ENCODE results near the gene CDC42EP2. TPM values are rescaled to one million over a fixed set of nuclear protein-coding genes. Genes with fewer than 3 reads are reported as not detected.

CDC42EP2 gene
- total RNA-seq, 3 donors from 2014 or later = 11.3 to 20.8 (median 13.4) TPM

GRCh38 chr11:65298131-65298535 lies 16.5 kb upstream of the CDC42EP2 start:
- H3K9me3 ChIP-seq = no peaks in the 10 kb centered on the region
- no peak overlapping the region for H3K4me3 ChIP-seq
- H3K27me3 ChIP-seq = no peaks in the 10 kb centered on the region
- H3K27ac ChIP-seq = peak overlapping the region; percentile 36 to 85
- intact Hi-C loops (cut with DNase I; ENCODE audit: low total_unique reads) = no loop called here
- no peak for DNase-seq (ENCODE audit: low spot score in 2 of 2)
- no peaks in the 10 kb centered on the region for H3K4me1 ChIP-seq
- TF ChIP-seq POLR2A (IDR thresholded peaks at IDR 0.05) (no peak), CTCF (IDR thresholded peaks at IDR 0.05) (no peak), POLR2AphosphoS5 (IDR thresholded peaks at IDR 0.05) (peak in 1 of 3 donors; percentile 20)
- H3K36me3 ChIP-seq = no peaks in the 10 kb centered on the region

- Histone ChIP-seq H3K4me1 (no peaks in the 10 kb centered on the region), H3K27me3 (no peaks in the 10 kb centered on the region), H3K9me3 (no peaks in the 10 kb centered on the region), H3K36me3 (no peaks in the 10 kb centered on the region), H3K27ac (peak overlapping the region; percentile 36 to 85), H3K4me3 (no peak overlapping the region)
- intact Hi-C loops (cut with DNase I; ENCODE audit: low total_unique reads) = no loop called here
- DNase-seq (ENCODE audit: low spot score in 2 of 2) = no peak
- TF ChIP-seq POLR2A (IDR thresholded peaks at IDR 0.05) = no peak
- no peak for TF ChIP-seq POLR2AphosphoS5 (IDR thresholded peaks at IDR 0.05)
- TF ChIP-seq CTCF (IDR thresholded peaks at IDR 0.05) = no peak
These were observed 15.9 kb upstream of the CDC42EP2 start for GRCh38 chr11:65298655-65299179.

- Histone ChIP-seq H3K9me3 (no peaks in the 10 kb centered on the region), H3K27me3 (no peaks in the 10 kb centered on the region), H3K36me3 (no peaks in the 10 kb centered on the region), H3K4me3 (no peak overlapping the region), H3K4me1 (no peaks in the 10 kb centered on the region), H3K27ac (no peak overlapping the region)
- intact Hi-C loops (cut with DNase I; ENCODE audit: low total_unique reads) = no loop called here
- TF ChIP-seq POLR2AphosphoS5 (IDR thresholded peaks at IDR 0.05) (no peak), POLR2A (IDR thresholded peaks at IDR 0.05) (no peak), CTCF (IDR thresholded peaks at IDR 0.05) (no peak)
- no peak for DNase-seq (ENCODE audit: low spot score in 2 of 2)
These were observed 13.9 kb upstream of the CDC42EP2 start for GRCh38 chr11:65300621-65301275.

- H3K27ac ChIP-seq = no peak overlapping the region
- no peaks in the 10 kb centered on the region for H3K27me3 ChIP-seq
- intact Hi-C loops (cut with DNase I; ENCODE audit: low total_unique reads) = no loop called here
- H3K4me3 ChIP-seq = no peak overlapping the region
- no peaks in the 10 kb centered on the region for H3K36me3 ChIP-seq
- H3K4me1 ChIP-seq = no peaks in the 10 kb centered on the region
- TF ChIP-seq POLR2AphosphoS5 (IDR thresholded peaks at IDR 0.05) = no peak
- no peak for TF ChIP-seq POLR2A (IDR thresholded peaks at IDR 0.05)
- no peak for TF ChIP-seq CTCF (IDR thresholded peaks at IDR 0.05)
- DNase-seq (ENCODE audit: low spot score in 2 of 2) = no peak
- no peaks in the 10 kb centered on the region for H3K9me3 ChIP-seq
These were observed 13.0 kb upstream of the CDC42EP2 start for GRCh38 chr11:65301491-65302329.

- intact Hi-C loops (cut with DNase I; ENCODE audit: low total_unique reads) = no loop called here
- H3K9me3 ChIP-seq = no peaks in the 10 kb centered on the region
- no peaks in the 10 kb centered on the region for H3K4me1 ChIP-seq
- TF ChIP-seq CTCF (IDR thresholded peaks at IDR 0.05) (no peak), POLR2AphosphoS5 (IDR thresholded peaks at IDR 0.05) (no peak), POLR2A (IDR thresholded peaks at IDR 0.05) (no peak)
- H3K27me3 ChIP-seq = no peaks in the 10 kb centered on the region
- no peaks in the 10 kb centered on the region for H3K36me3 ChIP-seq
- no peak overlapping the region for H3K27ac ChIP-seq
- no peak overlapping the region for H3K4me3 ChIP-seq
- DNase-seq (ENCODE audit: low spot score in 2 of 2) = no peak
These were observed 11.1 kb upstream of the CDC42EP2 start for GRCh38 chr11:65303555-65303954.
